ENCODE measurements around the gene DYTN.

- TF ChIP-seq CTCF (IDR thresholded peaks at IDR 0.05; ENCODE audit: low read depth, low read length) = no peak
- no peak for TF ChIP-seq EZH2phosphoT487 (IDR thresholded peaks at IDR 0.05; ENCODE audit: low read depth)
Measured at GRCh38 chr2:206716623-206717022, 1.6 kb downstream of the DYTN start.
